Mononuclear cell (primary cell): ENCODE data around the gene ZC3H13. TPM values are rescaled to one million over a fixed set of nuclear protein-coding genes. Genes with fewer than 3 reads are reported as not detected.

Experiments used
- H3K27me3 ChIP-seq: 2 replicates; pipeline ENCODE4 v1.6.0; 2011; ENCODE audit warnings: low read length, control low read depth; ENCODE audit not compliant: insufficient read depth
- H3K4me1 ChIP-seq: 2 replicates; pipeline ENCODE4 v1.5.1; 2011; ENCODE audit warnings: mild to moderate bottlenecking, low read length, control low read depth; ENCODE audit not compliant: insufficient read depth
- H3K4me3 ChIP-seq: 2 replicates; pipeline ENCODE4 v1.5.1; 2011; ENCODE audit warnings: mild to moderate bottlenecking, low read length, moderate library complexity
- H3K9me3 ChIP-seq: 2 replicates; pipeline ENCODE4 v1.5.1; 2011; ENCODE audit warnings: low read depth, mild to moderate bottlenecking, control low read depth, low read length
- total RNA-seq: library from RNA; depleted of rRNA; stranded (reverse); fragments of >200 nt; gene quantifications from one replicate; pipeline ENCODE4 v1.2.3, GENCODE V29; 2012

Gene ZC3H13, protein sequence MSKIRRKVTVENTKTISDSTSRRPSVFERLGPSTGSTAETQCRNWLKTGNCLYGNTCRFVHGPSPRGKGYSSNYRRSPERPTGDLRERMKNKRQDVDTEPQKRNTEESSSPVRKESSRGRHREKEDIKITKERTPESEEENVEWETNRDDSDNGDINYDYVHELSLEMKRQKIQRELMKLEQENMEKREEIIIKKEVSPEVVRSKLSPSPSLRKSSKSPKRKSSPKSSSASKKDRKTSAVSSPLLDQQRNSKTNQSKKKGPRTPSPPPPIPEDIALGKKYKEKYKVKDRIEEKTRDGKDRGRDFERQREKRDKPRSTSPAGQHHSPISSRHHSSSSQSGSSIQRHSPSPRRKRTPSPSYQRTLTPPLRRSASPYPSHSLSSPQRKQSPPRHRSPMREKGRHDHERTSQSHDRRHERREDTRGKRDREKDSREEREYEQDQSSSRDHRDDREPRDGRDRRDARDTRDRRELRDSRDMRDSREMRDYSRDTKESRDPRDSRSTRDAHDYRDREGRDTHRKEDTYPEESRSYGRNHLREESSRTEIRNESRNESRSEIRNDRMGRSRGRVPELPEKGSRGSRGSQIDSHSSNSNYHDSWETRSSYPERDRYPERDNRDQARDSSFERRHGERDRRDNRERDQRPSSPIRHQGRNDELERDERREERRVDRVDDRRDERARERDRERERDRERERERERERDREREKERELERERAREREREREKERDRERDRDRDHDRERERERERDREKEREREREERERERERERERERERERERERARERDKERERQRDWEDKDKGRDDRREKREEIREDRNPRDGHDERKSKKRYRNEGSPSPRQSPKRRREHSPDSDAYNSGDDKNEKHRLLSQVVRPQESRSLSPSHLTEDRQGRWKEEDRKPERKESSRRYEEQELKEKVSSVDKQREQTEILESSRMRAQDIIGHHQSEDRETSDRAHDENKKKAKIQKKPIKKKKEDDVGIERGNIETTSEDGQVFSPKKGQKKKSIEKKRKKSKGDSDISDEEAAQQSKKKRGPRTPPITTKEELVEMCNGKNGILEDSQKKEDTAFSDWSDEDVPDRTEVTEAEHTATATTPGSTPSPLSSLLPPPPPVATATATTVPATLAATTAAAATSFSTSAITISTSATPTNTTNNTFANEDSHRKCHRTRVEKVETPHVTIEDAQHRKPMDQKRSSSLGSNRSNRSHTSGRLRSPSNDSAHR (N-terminal part only)
- total RNA-seq = 26.8 TPM

DNA sequence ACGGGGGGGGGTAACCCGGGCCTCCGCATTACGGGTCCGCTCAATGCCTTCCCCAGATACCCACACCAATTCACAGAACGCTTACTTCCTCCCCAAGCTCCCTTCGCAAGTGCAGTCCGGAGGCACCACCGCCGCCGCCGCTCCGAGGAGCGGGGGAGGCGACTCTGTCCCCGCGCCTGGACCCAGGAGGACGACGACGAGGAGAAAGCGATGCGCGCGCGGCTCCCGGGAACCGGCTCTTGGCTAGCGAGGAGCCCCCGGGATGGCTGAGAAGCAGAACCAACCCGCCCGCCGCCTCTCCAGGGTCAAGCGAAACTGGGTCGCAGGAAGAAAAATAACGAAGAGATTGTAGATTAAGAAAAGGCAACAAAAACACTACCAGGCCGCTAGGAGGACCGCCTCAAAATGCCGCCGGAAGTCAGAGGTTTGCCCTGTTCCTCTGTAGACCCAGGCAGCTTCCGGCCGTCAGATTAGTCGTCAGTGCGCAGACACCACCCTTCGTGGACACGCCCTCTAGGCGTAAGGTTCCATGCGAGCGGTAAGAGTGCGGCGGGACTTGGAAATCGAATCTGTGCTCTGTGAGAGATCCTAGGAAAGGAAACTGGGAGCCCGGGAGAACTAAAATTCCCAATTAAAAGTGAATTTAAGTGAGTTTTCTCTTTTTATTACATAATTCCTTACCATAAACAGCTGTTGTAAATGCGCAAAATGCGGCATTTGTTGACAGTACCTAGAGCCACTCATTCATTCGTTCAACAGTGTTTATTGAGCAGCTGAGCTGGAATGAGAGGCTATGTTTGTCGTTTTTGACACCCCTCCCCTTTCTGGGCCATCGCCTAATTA is at the start of gene ZC3H13:
ZC3H13 (minus strand) TSS at position 428 of the 843 bp plus-strand sequence. CDS start 7,239 bp downstream, outside the sequence.
- no peaks in the 10 kb centered on the region for H3K9me3 ChIP-seq
- peak within 1 kb of the TSS; percentile 79 for H3K4me3 ChIP-seq
- peaks cover 27% of the 10 kb centered on the region for H3K4me1 ChIP-seq
- peaks cover 24% of the 10 kb centered on the region for H3K27me3 ChIP-seq

DNA sequence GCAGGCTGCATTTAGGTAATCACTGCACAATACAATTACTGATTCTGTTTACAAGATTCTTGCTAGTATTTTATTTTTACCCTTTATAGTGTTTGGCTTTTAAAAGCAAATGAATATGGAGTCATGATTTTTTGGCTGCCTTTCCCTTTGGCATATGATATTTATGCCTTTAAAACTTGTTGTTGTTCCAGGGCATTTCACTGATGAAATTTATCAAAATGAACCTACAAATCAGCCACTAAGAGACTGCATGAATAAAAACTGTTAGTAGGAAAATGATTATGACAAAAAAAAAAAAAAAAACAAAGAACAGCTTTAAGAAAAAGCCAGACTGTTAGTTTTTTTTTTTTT is 49.7 kb upstream of the ZC3H13 start:
- no peaks in the 10 kb centered on the region for H3K27me3 ChIP-seq
- no peak overlapping the region for H3K4me3 ChIP-seq
- peaks cover 24% of the 10 kb centered on the region for H3K4me1 ChIP-seq
- H3K9me3 ChIP-seq = no peaks in the 10 kb centered on the region

DNA sequence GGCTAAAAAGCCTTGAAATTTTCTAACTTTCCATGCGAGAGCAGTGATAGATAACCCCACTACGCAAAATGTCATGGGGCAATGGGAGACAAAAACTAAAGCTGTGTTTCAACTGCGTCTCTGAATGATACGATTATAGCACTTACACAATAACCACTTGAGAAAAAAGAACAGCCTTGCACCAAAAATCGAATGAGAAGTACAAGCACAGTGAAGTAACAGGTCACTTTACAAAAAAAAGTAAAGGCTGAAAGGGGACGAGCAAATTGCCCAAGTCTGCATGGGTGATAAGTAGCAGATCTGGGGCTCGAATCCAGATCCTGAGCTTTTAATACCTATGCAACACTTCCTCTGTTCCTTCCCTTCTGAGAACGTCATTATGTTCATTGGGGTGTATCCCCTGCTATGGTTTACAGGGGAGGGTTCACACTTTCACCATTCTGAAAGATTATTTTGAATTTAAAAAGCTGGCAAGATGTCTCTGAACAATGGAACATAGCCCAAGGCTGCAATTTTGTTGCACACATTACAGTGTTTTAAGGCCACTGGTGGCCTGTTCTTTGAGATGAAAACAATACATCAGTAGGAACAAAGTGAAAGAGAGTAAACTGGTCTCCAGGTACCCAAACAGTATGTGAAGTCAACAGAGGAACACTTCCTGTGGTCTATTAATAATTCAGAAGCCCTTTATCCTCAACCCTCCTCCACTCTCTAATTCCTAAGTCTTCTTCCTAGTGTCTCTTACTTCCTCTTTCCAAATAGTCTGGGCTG is 49.1 kb upstream of the ZC3H13 start:
- H3K4me3 ChIP-seq = no peak overlapping the region
- H3K27me3 ChIP-seq = no peaks in the 10 kb centered on the region
- peaks cover 24% of the 10 kb centered on the region for H3K4me1 ChIP-seq
- H3K9me3 ChIP-seq = no peaks in the 10 kb centered on the region

DNA sequence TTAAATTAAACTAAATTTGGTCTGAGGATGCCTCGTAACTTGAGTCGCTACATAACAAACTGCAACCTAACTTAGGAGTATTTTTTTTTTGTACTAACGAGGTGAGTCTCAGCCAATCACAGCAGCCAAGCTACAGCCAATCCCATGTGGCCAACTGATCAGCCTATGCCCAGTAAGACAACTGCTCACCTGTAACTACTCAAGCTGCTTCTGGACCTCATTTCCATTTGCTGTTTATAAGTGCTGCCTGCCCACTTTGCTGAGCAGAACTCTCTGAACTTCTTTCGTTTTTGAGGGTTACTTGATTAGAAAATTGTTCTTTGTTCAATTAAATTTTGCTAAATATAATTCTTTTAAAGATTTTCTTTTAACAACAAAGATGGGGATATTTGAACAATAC is 48.5 kb upstream of the ZC3H13 start:
- H3K27me3 ChIP-seq = no peaks in the 10 kb centered on the region
- no peak overlapping the region for H3K4me3 ChIP-seq
- no peaks in the 10 kb centered on the region for H3K9me3 ChIP-seq
- peaks cover 24% of the 10 kb centered on the region for H3K4me1 ChIP-seq

DNA sequence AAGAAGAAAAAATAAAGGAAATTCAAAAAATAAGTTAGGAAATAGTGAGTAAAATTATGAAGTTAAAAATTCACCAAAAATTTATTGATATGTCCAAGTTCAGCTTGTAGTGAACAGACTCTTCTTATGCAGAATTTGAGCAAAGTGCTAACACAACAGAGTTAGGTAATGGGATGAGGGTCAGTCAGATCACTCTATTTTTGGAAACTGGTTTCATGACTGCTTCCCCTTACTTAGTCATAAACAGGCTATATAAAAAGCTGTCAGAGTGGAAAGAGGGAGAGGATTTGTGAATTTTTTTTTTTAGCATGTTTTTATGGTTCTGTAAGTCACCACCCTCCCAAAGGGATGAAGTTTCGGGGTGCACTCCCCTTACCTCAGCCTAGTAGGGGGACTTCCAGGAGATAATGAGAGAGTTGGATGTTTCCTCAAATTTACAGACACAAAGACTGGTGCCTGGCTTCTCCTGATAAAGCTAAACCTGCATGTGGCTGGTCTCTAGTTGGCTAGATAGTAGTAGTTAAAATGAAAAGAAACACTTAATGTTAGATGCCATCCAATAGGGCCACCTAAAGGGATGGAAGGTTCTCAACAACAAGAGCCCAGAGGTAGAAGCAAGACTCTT is 47.8 kb upstream of the ZC3H13 start:
- Histone ChIP-seq H3K27me3 (no peaks in the 10 kb centered on the region), H3K4me3 (no peak overlapping the region), H3K9me3 (no peaks in the 10 kb centered on the region), H3K4me1 (peaks cover 24% of the 10 kb centered on the region)

DNA sequence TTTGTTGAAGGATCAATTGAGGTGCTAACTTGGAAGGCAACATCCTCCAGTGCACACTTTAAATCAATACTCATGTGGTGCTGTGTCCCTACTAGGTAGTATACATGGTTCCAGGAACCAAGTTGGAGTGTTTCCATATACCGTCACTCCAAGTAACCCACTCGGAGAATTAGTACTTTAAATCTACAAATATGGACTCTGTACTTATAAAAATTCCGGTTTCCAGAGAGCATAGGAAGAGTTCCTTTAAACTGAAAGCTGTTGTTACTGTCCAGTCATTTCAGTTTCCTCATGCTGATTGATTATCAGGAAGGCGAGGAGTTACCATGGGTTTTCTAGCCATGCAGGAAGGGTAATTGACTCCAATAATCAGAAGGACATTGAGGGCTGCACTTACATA is 45.1 kb upstream of the ZC3H13 start:
- no peaks in the 10 kb centered on the region for H3K9me3 ChIP-seq
- peaks cover 4% of the 10 kb centered on the region for H3K27me3 ChIP-seq
- H3K4me1 ChIP-seq = peaks cover 24% of the 10 kb centered on the region
- no peak overlapping the region for H3K4me3 ChIP-seq

DNA sequence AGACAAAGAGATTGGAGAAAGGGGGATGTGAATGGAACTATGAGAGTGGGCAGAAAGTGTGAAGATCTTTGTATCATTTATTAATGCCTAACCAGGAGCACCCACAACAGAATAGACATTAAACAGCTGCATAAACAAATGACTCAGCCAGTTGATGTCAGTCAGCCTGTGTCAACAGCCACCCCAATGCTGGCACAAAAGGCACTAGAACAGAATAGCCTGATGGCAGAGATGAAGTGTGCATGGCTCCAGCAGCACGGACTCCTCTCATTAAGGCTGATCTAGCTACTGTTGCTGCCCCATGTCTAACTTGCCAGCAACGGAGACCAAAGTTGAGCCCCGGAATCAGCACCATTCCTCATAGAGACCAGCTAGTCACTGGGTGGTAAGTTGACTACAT is 44.5 kb upstream of the ZC3H13 start:
- H3K9me3 ChIP-seq = no peaks in the 10 kb centered on the region
- peaks cover 4% of the 10 kb centered on the region for H3K27me3 ChIP-seq
- H3K4me1 ChIP-seq = peaks cover 23% of the 10 kb centered on the region
- no peak overlapping the region for H3K4me3 ChIP-seq

DNA sequence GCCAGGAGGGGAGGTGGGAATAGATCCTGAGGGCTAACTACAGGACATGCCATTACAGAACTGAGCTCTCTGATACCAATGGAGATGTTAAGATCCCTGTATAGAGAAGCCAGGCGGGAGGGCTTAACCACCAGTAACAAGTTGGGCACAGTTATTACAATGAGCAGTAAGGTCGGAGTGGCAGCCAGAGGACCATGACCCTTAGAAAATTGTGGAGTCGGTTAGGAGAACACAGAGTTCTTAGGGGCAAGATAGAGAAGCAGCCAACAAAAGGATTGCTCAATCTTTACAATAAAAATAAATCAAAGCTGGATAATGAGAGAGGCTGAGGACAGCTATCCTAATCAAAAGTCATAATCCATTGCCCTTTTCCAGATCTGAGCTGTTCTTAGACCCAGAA is 41.9 kb upstream of the ZC3H13 start:
- Histone ChIP-seq H3K4me3 (no peak overlapping the region), H3K27me3 (peaks cover 4% of the 10 kb centered on the region), H3K9me3 (no peaks in the 10 kb centered on the region), H3K4me1 (no peaks in the 10 kb centered on the region)

DNA sequence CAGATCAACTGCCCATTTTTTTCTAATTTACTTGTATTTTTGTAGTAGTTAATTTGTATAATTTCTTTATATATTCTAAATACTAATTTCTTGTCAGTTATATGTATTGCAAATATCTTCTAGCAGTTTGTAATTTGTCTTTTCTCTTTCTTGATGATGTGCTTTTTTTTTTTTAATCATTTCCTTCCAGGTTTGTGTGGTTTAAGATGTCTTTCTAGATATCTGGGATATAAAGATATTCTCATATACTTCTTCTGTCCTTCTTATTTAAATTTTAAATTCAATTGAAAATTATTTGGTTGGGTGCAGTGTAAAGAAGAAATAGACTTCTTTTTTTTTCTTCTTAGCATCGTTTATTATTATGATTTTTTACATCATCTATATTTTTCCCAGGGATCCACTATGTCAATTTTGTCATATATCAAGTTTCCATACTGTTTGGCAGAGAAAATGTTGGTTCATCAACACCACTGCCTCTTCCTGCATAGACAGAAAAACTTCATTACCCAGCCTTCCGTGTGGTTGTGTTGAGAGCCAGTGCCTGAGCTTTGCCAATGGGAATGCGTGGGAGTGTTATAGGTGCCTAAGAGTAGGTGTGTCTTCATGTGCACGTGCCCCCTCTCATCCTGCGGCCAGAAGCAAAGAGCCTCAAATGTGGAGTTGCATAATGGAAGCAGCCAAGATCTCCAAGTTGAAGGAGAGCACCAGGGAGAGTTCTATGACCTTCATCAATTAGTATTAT is 36.4 kb upstream of the ZC3H13 start:
- Histone ChIP-seq H3K27me3 (peaks cover 4% of the 10 kb centered on the region), H3K4me3 (no peak overlapping the region), H3K9me3 (no peaks in the 10 kb centered on the region), H3K4me1 (no peaks in the 10 kb centered on the region)

DNA sequence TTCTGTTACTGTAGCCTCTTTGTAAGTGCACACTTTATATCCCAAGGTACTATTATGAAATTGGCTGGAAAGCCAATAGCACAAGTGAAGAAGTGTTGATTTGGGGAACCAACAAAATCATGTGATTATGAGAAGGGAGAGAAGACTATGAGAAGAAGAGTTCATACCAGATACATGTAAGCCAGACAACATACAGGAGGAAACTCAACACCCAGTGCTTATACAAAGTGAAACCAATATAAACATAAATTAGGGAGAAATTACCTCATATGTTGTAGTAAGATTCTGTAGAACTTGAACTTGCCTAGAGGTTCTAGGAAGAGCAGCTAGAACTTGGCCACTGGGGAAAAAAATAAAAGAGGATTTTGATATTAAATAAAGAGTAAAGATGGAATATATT is 34.9 kb upstream of the ZC3H13 start:
- Histone ChIP-seq H3K9me3 (no peaks in the 10 kb centered on the region), H3K27me3 (peaks cover 3% of the 10 kb centered on the region), H3K4me3 (no peak overlapping the region), H3K4me1 (no peaks in the 10 kb centered on the region)

DNA sequence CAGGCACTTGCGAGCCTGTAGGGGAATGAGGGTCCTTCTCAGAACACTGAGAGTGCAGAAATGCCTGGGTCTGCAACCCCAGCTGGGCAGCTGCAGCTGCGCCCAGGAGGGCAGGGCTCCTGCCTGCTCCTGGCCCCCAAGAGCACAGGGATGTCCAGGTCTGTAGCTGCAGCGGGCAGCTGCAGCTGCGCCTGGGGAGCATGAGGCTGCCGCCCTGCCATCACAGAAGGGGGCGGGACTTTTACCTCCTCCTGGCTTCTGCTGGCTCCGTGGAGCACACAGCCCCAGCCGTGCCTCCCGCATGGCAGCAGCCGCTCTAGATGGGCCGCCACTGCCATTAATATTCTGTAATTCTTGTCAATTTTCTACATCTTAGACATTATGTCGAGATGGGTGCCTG is 34.4 kb upstream of the ZC3H13 start:
- H3K4me1 ChIP-seq = no peaks in the 10 kb centered on the region
- H3K9me3 ChIP-seq = no peaks in the 10 kb centered on the region
- H3K4me3 ChIP-seq = no peak overlapping the region
- H3K27me3 ChIP-seq = peaks cover 3% of the 10 kb centered on the region

DNA sequence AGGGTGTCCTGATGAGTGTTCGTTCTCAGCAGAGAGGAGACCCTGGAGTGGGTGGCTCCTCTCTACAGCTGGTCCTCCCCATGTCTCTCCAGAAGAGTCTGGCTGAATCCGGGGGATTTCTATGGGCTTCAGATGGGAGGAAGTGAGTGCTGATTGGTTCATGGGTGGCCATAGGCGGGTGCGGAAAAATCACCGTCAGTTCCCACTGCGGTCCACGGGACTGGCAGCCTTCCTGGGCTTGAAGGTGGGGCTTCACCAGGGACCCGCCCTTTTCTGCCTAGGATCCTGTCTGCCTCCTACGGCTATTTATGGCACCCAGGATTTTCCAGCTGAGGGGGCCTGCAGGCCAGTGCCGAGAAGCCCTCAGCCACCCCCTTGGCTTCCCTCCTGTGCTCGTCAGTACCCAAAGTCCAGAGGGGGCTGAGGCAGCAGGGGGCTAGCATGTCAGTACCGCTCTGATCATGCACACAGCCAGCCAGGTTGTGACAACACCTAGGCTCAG is 33.9 kb upstream of the ZC3H13 start:
- H3K9me3 ChIP-seq = no peaks in the 10 kb centered on the region
- H3K4me1 ChIP-seq = no peaks in the 10 kb centered on the region
- H3K4me3 ChIP-seq = no peak overlapping the region
- peaks cover 3% of the 10 kb centered on the region for H3K27me3 ChIP-seq

DNA sequence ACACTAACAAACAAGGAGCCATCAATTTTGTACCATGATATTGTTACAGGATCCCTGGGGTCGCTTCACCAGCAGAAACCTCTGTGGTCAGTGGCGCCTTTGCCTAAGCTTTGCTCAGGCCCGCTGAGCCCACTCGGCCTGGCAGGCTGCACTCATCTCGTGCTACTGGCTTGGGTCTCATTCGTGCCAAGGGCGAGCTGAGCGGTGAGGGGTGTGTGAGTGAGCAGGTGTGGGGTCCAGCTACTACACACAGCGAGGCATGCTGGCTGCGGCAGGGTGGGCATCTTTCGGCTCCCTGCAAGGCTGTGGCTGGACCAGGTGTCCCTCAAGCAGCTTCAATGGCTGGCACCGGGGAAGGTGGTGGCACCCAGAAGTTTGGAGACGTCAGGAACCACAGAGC is 33.2 kb upstream of the ZC3H13 start:
- no peak overlapping the region for H3K4me3 ChIP-seq
- H3K9me3 ChIP-seq = no peaks in the 10 kb centered on the region
- peaks cover 3% of the 10 kb centered on the region for H3K27me3 ChIP-seq
- no peaks in the 10 kb centered on the region for H3K4me1 ChIP-seq
